Endodermal cell (in vitro differentiated cells): ENCODE measurements around the gene ANO9. TPM values are rescaled to one million over a fixed set of nuclear protein-coding genes. Genes with fewer than 3 reads are reported as not detected.
A peak's percentile ranks its signal among the peaks of the same experiment; 100 is the strongest.

ENCODE experiments used
- DNase-seq: peaks from one replicate; pipeline ENCODE4 v3.0.0-alpha.2; 2017
- H3K27ac ChIP-seq: 2 replicates; pipeline ENCODE4 v1.5.1; 2013; ENCODE audit warnings: mild to moderate bottlenecking, low read depth, low read length, moderate library complexity
- H3K27me3 ChIP-seq: 2 replicates; pipeline ENCODE4 v1.6.1; 2013; ENCODE audit warnings: mild to moderate bottlenecking, low read length, moderate library complexity; ENCODE audit not compliant: insufficient read depth, control insufficient read depth, poor library complexity, severe bottlenecking
- H3K36me3 ChIP-seq: 2 replicates; pipeline ENCODE4 v1.7.0; 2013; ENCODE audit warnings: mild to moderate bottlenecking, low read length, moderate library complexity; ENCODE audit not compliant: control insufficient read depth, insufficient read depth
- H3K4me1 ChIP-seq: one replicate; pipeline ENCODE4 v1.7.0; 2013; ENCODE audit warnings: low read length; ENCODE audit not compliant: control insufficient read depth, insufficient read depth
- H3K4me3 ChIP-seq: 2 replicates; pipeline ENCODE4 v1.5.1; 2013; ENCODE audit warnings: mild to moderate bottlenecking, low read length, moderate library complexity
- H3K9ac ChIP-seq: 2 replicates; pipeline ENCODE4 v1.6.1; 2013; ENCODE audit warnings: mild to moderate bottlenecking, low read length, moderate library complexity; ENCODE audit not compliant: poor library complexity, severe bottlenecking; ENCODE audit errors: extremely low read depth
- H3K9me3 ChIP-seq: 2 replicates; pipeline ENCODE4 v1.6.1; 2013; ENCODE audit warnings: mild to moderate bottlenecking, low read length, moderate library complexity; ENCODE audit not compliant: control insufficient read depth
- H3K27ac Mint-ChIP-seq: 2 replicates; pipeline ENCODE4 v1.8.0; 2020; ENCODE audit warnings: mixed read lengths
- H3K27me3 Mint-ChIP-seq: 2 replicates; pipeline ENCODE4 v1.8.0; 2021; ENCODE audit warnings: mild to moderate bottlenecking, mixed read lengths; ENCODE audit not compliant: insufficient read depth
- H3K36me3 Mint-ChIP-seq: 2 replicates; pipeline ENCODE4 v1.8.0; 2020; ENCODE audit warnings: low read depth, mixed read lengths
- H3K4me1 Mint-ChIP-seq: 2 replicates; pipeline ENCODE4 v1.8.0; 2020; ENCODE audit warnings: mixed read lengths
- H3K4me3 Mint-ChIP-seq: 2 replicates; pipeline ENCODE4 v1.8.0; 2020; ENCODE audit warnings: mild to moderate bottlenecking, moderate library complexity, mixed read lengths
- H3K9me3 Mint-ChIP-seq: 2 replicates; pipeline ENCODE4 v1.8.0; 2020; ENCODE audit warnings: mild to moderate bottlenecking, mixed read lengths
- WGBS, 2 experiments: methylation state at CpG; one replicate each; pipeline versions ENCODE4 v1.1.5 to v1.1.7; 2013; ENCODE audit warnings: missing lambda C conversion rate in 2 of 2, mixed read lengths in 1 of 2; ENCODE audit not compliant: insufficient coverage in 1 of 2, insufficient read length in 1 of 2; 5-methylcytosine and 5-hydroxymethylcytosine counted together
- total RNA-seq, 2 donors: library from RNA; stranded (reverse); fragmentation: NEBNext Ultra II Directional in 1 of 2; extraction: Animal tissue kit (Norgen Biotek cat#: 25700) in 1 of 2; gene quantifications; 2 replicates in 1 of 2; 3 replicates in 1 of 2; pipeline ENCODE4 v1.2.1, GENCODE V29; 2021
- TF ChIP-seq, protein P1 (sequence below): fragments of 200-600 bp; sonication (generic); conservative IDR thresholded peaks from 2 replicates; pipeline ENCODE4 v1.5.0; 2021; ENCODE audit warnings: antibody characterized with exemption, mild to moderate bottlenecking

Gene ANO9
- total RNA-seq, 2 donors from 2014 or later: 16.8 to 17.8 TPM

- Histone ChIP-seq H3K9me3 (no peaks in the 10 kb centered on the region), H3K4me3 (no peak overlapping the region), H3K27ac (no peak overlapping the region), H3K4me1 (no peaks in the 10 kb centered on the region), H3K36me3 (no peaks in the 10 kb centered on the region), H3K27me3 (no peaks in the 10 kb centered on the region), H3K9ac (no peak overlapping the region)
- Mint-ChIP-seq H3K27me3 (peaks cover 2% of the 10 kb centered on the region), H3K4me1 (no peaks in the 10 kb centered on the region), H3K4me3 (no peak overlapping the region), H3K36me3 (peaks cover 3% of the 10 kb centered on the region), H3K27ac (no peak overlapping the region), H3K9me3 (peaks cover 9% of the 10 kb centered on the region)
- DNase-seq: no peak
- WGBS, 2 experiments: 91 to 99% methylated on average over 8 to 20 of the region's 20 CpGs
- TF ChIP-seq, protein P1, sequence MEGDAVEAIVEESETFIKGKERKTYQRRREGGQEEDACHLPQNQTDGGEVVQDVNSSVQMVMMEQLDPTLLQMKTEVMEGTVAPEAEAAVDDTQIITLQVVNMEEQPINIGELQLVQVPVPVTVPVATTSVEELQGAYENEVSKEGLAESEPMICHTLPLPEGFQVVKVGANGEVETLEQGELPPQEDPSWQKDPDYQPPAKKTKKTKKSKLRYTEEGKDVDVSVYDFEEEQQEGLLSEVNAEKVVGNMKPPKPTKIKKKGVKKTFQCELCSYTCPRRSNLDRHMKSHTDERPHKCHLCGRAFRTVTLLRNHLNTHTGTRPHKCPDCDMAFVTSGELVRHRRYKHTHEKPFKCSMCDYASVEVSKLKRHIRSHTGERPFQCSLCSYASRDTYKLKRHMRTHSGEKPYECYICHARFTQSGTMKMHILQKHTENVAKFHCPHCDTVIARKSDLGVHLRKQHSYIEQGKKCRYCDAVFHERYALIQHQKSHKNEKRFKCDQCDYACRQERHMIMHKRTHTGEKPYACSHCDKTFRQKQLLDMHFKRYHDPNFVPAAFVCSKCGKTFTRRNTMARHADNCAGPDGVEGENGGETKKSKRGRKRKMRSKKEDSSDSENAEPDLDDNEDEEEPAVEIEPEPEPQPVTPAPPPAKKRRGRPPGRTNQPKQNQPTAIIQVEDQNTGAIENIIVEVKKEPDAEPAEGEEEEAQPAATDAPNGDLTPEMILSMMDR: no peak
These were observed 9.2 kb downstream of the ANO9 start for GRCh38 chr11:432501-433100.

GRCh38 chr11:431921-432320, 9.9 kb downstream of the ANO9 start:
- H3K36me3 Mint-ChIP-seq: peaks cover 3% of the 10 kb centered on the region
- H3K27ac Mint-ChIP-seq: no peak overlapping the region
- TF ChIP-seq, protein P1: no peak
- no peak overlapping the region for H3K9ac ChIP-seq
- H3K4me1 ChIP-seq: no peaks in the 10 kb centered on the region
- H3K4me3 Mint-ChIP-seq: no peak overlapping the region
- no peaks in the 10 kb centered on the region for H3K27me3 ChIP-seq
- no peaks in the 10 kb centered on the region for H3K36me3 ChIP-seq
- no peaks in the 10 kb centered on the region for H3K4me1 Mint-ChIP-seq
- DNase-seq: no peak
- WGBS, 2 experiments: 85 to 92% methylated on average over 9 to 13 of the region's 13 CpGs
- peaks cover 4% of the 10 kb centered on the region for H3K9me3 Mint-ChIP-seq
- no peak overlapping the region for H3K4me3 ChIP-seq
- no peaks in the 10 kb centered on the region for H3K9me3 ChIP-seq
- H3K27me3 Mint-ChIP-seq: peaks cover 4% of the 10 kb centered on the region
- H3K27ac ChIP-seq: no peak overlapping the region

DNA sequence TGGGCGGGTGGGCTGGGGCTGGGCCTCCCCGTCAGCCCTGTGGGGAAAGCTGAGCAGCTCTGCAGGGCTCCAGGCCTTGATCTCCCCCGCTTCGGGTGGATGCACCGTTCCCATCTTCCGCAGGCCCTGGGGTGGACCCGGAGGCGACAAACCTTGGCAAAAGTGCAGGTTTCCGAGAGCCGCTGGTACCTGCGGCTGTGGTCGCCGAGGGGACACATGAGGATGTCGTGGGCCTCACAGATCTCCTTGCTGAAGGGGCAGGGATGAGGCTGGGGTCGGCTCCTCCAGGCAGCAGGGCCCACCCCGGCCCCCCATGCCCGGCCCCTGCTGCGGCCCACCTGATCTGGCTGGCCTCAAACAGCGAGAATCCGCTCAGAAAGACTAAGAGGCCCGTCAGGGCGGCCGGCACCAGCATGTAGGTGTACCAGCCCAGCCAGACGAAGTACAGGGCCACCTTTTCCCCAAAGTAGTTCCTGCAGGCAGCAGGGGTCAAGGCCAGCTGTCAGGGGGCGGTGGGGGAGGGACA, 11.8 kb downstream of the ANO9 start:
- TF ChIP-seq, protein P1: no peak
- Mint-ChIP-seq H3K27me3 (peaks cover 14% of the 10 kb centered on the region), H3K4me3 (no peak overlapping the region), H3K36me3 (peaks cover 4% of the 10 kb centered on the region), H3K4me1 (no peaks in the 10 kb centered on the region), H3K9me3 (peaks cover 4% of the 10 kb centered on the region), H3K27ac (no peak overlapping the region)
- H3K9ac ChIP-seq: no peak overlapping the region
- H3K27ac ChIP-seq: no peak overlapping the region
- H3K36me3 ChIP-seq: no peaks in the 10 kb centered on the region
- WGBS, 2 experiments: 65 to 72% methylated on average over 12 to 24 of the region's 25 CpGs
- H3K27me3 ChIP-seq: no peaks in the 10 kb centered on the region
- H3K9me3 ChIP-seq: no peaks in the 10 kb centered on the region
- DNase-seq: peak; percentile 60
- H3K4me3 ChIP-seq: no peak overlapping the region
- no peaks in the 10 kb centered on the region for H3K4me1 ChIP-seq
